D721Med (cell line): ENCODE measurements around the gene KDM1B.

Experiments used
- DNase-seq: peaks from one replicate; pipeline ENCODE4 v3.0.0; 2011; ENCODE audit warnings: low spot score; ENCODE audit not compliant: insufficient read length
- FAIRE-seq: peaks from 2 replicates; lab custom pipeline; 2011; peaks lifted over from hg19 to GRCh38; lab: Jason Lieb, UNC
- TF ChIP-seq, protein P1 (sequence below): IDR thresholded peaks from 2 replicates; pipeline ENCODE4 v1.5.1; 2012; ENCODE audit warnings: mild to moderate bottlenecking, control low read depth; ENCODE audit not compliant: insufficient read depth; ENCODE audit errors: missing control alignments

Gene KDM1B

DNA sequence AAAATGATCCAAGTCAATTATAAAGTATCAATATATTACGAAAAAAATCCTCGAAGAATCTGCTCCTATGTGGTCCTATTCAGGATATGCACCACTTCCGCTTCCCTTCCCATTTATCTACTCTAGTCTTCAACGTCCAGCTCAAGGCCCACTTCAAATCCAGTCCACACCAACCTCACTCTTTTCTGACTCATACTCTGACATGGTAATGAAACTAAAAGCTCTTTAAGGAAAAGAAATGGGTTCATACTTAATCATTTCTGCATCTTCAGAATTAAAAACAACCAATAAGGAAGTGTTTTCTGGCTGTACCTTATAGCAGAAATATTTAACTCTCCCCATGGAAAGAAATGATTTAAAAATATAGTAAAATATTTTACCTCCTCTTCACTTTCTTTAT is 94.0 kb downstream of the KDM1B start:
- no peak for DNase-seq
- TF ChIP-seq, protein P1, sequence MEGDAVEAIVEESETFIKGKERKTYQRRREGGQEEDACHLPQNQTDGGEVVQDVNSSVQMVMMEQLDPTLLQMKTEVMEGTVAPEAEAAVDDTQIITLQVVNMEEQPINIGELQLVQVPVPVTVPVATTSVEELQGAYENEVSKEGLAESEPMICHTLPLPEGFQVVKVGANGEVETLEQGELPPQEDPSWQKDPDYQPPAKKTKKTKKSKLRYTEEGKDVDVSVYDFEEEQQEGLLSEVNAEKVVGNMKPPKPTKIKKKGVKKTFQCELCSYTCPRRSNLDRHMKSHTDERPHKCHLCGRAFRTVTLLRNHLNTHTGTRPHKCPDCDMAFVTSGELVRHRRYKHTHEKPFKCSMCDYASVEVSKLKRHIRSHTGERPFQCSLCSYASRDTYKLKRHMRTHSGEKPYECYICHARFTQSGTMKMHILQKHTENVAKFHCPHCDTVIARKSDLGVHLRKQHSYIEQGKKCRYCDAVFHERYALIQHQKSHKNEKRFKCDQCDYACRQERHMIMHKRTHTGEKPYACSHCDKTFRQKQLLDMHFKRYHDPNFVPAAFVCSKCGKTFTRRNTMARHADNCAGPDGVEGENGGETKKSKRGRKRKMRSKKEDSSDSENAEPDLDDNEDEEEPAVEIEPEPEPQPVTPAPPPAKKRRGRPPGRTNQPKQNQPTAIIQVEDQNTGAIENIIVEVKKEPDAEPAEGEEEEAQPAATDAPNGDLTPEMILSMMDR: no peak
- no peak for FAIRE-seq

DNA sequence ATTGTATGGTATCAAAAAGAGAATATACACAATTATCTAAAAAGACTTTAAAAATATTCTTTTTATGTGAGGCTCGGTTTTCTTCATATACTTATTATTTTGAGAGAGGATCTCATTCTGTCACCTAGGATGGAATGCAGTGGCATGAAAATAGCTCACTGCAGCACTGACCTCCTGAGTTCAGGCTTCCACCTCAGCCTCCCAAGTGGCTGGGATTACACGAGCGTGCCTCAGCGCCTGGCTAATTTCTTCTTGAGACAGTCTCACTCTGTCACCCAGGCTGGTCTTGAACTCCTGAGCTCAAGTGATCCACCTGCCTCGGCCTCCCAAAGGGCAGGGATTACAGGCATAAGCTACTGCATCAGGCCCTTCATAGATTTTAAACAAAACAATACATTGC is 98.4 kb downstream of the KDM1B start:
- TF ChIP-seq, protein P1: no peak
- DNase-seq (no peak), FAIRE-seq (no peak)

DNA sequence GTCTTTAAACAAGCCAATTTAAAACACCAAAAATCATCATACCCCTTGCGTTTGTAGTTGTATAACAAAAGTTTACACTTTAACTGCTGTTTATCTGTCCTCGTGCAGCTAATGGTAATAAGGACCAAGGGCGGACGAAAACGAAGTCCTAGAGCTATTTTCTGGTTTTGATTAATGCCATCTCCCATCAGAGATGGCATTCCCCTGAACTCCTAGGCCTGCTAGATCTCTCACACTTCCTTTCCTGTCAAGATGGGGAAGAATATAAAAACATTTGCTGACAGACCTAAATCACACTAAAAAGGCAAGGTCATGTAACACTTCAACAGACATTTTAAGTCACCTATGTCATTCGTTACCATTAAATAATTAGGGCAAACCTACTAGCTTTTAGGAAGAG is 99.6 kb downstream of the KDM1B start:
- FAIRE-seq (no peak), DNase-seq (no peak)
- TF ChIP-seq, protein P1: no peak

DNA sequence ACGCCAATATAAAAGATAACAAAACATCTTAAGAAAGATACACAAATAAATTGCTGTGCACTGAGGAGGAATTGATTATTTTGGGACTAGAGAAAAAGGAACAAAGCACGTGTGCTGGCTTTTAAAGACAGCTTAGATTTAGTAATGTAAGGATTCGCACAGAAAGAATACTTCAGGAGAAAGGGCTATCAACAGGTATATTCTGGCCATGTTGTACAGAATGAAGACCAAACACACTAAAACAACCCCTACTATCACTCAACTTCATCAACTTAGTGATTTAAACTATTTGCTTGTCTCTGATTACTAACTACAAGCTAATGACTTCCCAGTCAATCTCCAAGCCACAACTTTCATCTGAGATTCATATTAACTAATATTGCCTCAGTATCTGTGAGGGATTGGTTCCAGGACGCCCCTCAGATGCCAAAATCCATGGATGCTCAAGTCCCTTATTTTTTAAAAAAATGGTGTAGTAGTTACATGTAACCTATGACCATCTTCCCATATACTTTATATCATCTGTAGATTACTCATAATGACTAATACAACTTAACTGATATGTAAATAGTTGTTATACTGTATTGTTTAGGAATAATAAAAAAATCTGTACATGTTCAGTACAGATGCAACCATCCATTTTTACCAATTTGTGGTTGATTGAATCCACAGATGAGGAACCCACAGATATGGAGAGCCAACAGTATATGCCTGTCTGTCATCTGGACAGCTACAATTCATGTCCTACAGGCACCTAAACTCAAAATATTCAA is 104.6 kb downstream of the KDM1B start:
- FAIRE-seq: no peak
- TF ChIP-seq, protein P1: no peak
- no peak for DNase-seq

DNA sequence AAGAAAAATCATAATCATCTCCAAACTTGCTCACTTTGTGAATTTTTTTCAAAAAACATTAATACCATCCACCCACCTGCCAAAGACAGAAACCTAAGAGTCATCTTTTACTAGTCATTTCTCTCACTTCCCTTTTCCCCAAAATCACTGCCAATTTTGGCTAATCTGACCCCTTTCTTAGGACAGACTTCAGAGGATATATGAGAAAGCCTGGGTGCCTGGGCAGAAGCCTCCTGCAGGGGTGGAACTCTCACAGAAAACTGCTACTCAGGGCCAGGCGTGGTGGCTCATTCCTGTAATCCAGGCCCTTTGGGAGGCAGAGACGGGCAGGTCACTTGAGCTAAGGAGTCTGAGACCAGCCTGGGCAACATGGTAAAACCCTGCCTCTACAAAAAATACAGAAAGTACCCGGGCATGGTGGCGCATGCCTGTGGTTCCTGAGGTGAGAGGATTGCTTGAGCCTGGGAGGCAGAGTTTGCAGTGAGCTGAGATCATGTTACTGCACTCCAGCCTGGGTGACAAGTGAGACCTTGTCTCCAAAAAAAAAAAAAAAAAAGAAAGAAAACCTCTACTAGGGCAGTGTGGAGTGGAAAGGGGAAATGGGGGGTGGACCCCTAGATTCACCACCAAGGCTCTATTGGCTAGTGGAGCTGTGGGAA is 105.4 kb downstream of the KDM1B start:
- FAIRE-seq (no peak), DNase-seq (no peak)
- TF ChIP-seq, protein P1: no peak

DNA sequence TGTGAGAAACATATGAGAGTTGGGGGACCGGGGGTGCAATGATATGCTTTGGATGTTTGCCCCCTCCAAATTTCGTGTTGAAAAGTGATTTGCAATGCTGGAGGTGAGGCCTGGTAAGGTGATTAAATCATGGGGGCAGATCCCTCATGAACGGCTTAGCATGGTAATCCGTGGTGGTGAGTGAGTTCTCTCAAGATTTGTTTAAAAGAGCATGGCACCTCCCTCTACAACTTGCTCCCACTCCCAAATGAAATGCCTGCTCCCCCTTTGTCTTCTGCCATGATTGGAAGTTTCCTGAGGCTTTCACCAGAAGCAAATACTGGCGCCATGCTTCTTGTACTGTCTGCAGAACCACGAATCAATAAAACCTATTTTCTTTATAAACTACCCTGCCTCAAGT is 106.7 kb downstream of the KDM1B start:
- no peak for FAIRE-seq
- DNase-seq: no peak
- TF ChIP-seq, protein P1: no peak

DNA sequence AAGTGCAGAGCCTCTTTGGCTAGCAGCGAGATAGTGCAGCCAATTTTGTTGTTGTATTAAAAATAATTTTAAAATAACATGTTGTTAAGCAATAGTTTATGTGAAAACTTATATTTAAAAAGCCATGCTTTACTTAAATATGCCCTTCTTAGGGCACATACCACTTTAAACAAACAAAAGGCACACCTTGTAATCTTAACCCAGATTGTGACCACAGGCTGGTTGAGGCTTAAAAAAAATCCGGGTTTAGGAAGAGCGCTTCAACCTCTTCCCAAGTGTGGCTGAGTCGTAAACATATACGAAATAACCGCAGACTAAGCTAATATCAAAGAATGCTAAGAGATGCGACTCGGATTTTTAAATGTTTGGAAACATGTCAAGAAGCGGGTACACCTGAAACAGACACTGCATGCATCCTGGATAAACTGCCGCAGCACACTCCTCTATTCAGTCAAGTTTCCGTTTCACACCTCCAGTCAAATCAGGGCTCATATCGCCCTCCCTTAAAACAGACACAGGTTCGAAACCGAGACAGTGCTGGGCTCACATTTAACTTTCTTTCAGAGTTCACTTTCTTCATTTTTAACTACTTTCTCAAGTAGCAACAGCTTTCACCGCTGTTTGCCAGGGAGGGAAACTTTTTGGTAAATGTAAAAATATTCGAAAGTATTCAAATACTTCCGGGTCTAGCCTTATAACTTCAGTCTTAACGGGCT is 107.6 kb downstream of the KDM1B start:
- no peak for FAIRE-seq
- TF ChIP-seq, protein P1: no peak
- DNase-seq: no peak
